ENCODE measurements around the gene BNC2. TPM values are rescaled to one million over a fixed set of nuclear protein-coding genes. Genes with fewer than 3 reads are reported as not detected.
A peak's percentile ranks its signal among the peaks of the same experiment; 100 is the strongest.

The BNC2 gene
- total RNA-seq, 1 donor from 2014 or later, result 16.8 TPM

GRCh38 chr9:16715404-16715803 is 155.1 kb downstream of the BNC2 start:
- DNase-seq (ENCODE audit: low read depth, low spot score), result no peak

GRCh38 chr9:16712787-16713186 is 157.7 kb downstream of the BNC2 start:
- DNase-seq (ENCODE audit: low read depth, low spot score), result no peak

GRCh38 chr9:16710888-16711287 is 159.6 kb downstream of the BNC2 start:
- DNase-seq (ENCODE audit: low read depth, low spot score), result no peak

GRCh38 chr9:16709924-16710323 is 160.5 kb downstream of the BNC2 start:
- DNase-seq (ENCODE audit: low read depth, low spot score), result no peak

GRCh38 chr9:16708656-16709435 is 161.6 kb downstream of the BNC2 start:
- DNase-seq (ENCODE audit: low read depth, low spot score), result no peak

GRCh38 chr9:16705111-16705604 is 165.3 kb downstream of the BNC2 start:
- DNase-seq (ENCODE audit: low read depth, low spot score), result peak; percentile 99

- no peak for DNase-seq (ENCODE audit: low read depth, low spot score)
These were observed 166.1 kb downstream of the BNC2 start for GRCh38 chr9:16704116-16705110.

- DNase-seq (ENCODE audit: low read depth, low spot score), result no peak
These were observed 169.1 kb downstream of the BNC2 start for GRCh38 chr9:16701347-16701746.

GRCh38 chr9:16693616-16694015 is 176.9 kb downstream of the BNC2 start:
- DNase-seq (ENCODE audit: low read depth, low spot score), result no peak

GRCh38 chr9:16690628-16691027 is 179.8 kb downstream of the BNC2 start:
- no peak for DNase-seq (ENCODE audit: low read depth, low spot score)

GRCh38 chr9:16690205-16690604 is 180.3 kb downstream of the BNC2 start:
- no peak for DNase-seq (ENCODE audit: low read depth, low spot score)

- no peak for DNase-seq (ENCODE audit: low read depth, low spot score)
These were observed 181.0 kb downstream of the BNC2 start for GRCh38 chr9:16689351-16689938.

GRCh38 chr9:16688814-16689213 is 181.7 kb downstream of the BNC2 start:
- no peak for DNase-seq (ENCODE audit: low read depth, low spot score)

GRCh38 chr9:16687678-16688369 is 182.6 kb downstream of the BNC2 start:
- DNase-seq (ENCODE audit: low read depth, low spot score), result no peak

- no peak for DNase-seq (ENCODE audit: low read depth, low spot score)
These were observed 187.1 kb downstream of the BNC2 start for GRCh38 chr9:16683326-16683725.

GRCh38 chr9:16682273-16682672 is 188.2 kb downstream of the BNC2 start:
- DNase-seq (ENCODE audit: low read depth, low spot score), result no peak

- no peak for DNase-seq (ENCODE audit: low read depth, low spot score)
These were observed 188.8 kb downstream of the BNC2 start for GRCh38 chr9:16681652-16681987.

- no peak for DNase-seq (ENCODE audit: low read depth, low spot score)
These were observed 189.4 kb downstream of the BNC2 start for GRCh38 chr9:16680975-16681651.

- DNase-seq (ENCODE audit: low read depth, low spot score), result no peak
These were observed 189.9 kb downstream of the BNC2 start for GRCh38 chr9:16680541-16680940.

- no peak for DNase-seq (ENCODE audit: low read depth, low spot score)
These were observed 191.1 kb downstream of the BNC2 start for GRCh38 chr9:16679327-16679821.

- no peak for DNase-seq (ENCODE audit: low read depth, low spot score)
These were observed 194.0 kb downstream of the BNC2 start for GRCh38 chr9:16676519-16676918.
